Forelimb muscle (tissue), 1 donor: Measurements from ENCODE around the gene SLC9A1. TPM values are rescaled to one million over a fixed set of nuclear protein-coding genes. Genes with fewer than 3 reads are reported as not detected.
A peak's percentile ranks its signal among the peaks of the same experiment; 100 is the strongest.

Experiments used
- DNase-seq: peaks from one replicate; pipeline ENCODE4 v3.0.0-alpha.2; 2013; ENCODE audit warnings: low read depth
- polyA plus RNA-seq: library from polyadenylated mRNA; unstranded; fragments of 120-200 nt; gene quantifications from one replicate; pipeline ENCODE4 v1.2.1, GENCODE V29; 2013; ENCODE audit not compliant: insufficient read length

Gene SLC9A1
- polyA plus RNA-seq, 1 donor = 14.4 TPM

DNA sequence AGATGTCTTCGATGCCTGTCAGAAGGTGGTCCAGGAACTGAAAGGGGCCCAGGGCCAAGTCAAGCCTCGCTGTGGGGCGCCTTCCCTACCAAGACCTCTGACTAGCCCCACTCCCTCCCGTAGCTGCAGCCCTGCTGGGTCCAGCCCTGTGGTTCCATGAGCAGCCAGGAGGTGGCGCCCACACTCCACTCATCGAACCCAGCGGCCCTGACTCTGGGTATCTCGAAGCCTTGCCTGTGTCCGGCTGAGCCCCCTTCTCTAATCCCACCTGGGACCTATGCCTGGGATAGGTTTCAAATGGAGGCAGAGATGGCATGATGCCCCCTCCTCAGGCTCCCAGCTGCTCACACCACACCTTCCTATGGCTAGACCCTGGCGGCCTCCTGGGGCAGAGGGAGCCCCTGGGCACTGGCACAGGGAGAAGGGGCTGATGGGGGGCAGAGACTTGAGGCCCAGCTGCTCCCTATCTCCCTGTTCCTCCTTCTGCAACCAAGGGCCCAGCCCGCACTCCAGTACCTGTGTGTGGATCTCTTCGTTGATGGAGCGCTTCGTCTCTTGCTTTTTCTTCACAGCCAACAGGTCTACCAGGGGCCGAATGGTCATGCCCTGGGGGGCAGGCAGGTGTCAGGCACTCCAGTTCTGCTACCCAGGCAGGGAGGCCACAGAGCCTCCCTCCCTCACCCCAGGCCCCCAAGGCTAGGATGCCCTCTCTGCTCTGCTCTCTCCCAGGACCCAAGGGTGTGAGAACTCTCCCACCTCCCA is 52.0 kb downstream of the SLC9A1 start:
- no peak for DNase-seq

DNA sequence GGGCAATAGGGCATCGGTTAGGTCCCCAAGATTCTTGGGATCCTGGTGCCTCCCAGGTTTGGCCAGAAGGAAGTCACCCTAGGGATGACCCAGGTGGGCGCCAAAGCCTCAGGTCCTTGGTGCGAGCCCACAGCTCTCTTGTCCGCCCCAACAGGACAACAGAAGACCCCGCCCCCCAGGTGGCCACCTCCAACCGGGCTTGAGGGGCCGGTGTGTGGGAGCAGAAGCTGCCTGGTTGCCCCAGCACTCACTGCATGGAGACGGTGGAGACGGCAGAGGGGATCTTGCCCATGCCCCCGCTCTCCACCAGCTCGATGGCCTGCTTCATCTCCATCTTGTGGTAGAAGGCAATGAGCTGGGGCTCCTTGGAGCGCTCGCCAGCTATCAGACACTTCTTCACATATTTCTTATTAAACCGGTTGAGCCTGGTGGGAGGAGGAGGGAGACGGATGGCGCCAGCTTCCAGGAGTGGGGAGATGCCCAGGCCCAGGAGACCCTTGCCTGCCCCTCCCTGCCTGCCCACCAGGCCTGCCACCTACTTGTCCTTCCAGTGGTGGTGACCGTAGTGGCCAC is 52.7 kb downstream of the SLC9A1 start:
- no peak for DNase-seq

DNA sequence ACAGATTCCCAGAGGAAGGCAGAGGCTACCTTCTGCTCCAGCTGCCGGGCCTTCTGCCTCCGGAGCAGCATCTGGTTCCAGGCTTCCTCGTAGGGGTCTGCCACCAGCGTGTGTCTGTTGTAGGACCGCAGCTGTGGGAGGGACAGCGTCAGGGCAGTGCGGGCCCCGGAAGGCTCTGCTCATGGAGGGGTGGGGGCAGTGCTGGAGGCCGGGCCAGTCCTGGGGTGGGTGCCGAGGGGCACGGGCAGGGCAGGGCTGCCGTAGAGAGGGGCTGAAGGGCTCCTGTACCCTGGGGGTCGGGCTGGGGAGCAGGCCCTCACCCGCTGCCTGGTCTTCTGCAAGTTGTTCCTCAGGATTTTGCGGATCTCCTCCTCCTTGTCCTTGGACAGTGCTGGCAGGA is 53.2 kb downstream of the SLC9A1 start:
- no peak for DNase-seq

DNA sequence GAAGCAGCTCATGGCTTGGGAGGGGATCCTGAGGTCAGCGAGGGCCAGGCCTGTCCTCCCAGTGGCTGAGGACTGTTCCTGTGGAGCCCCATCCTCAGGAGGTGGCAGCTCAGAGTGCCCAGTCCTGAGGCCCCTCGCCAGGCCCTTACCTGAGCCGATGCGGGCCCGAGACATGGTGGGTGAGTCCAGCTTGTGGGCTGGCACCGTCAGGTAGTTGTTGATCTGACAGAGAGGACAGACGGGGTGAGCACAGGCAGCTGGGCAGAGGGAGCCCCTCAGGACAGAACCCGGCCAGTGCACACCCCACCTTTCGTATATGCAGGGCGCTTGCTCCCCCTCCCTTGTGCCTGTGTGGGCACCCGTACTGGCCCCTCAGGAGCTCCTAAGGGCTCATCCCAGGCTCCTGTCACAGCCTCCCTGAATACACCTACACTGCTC is 53.9 kb downstream of the SLC9A1 start:
- DNase-seq = no peak

DNA sequence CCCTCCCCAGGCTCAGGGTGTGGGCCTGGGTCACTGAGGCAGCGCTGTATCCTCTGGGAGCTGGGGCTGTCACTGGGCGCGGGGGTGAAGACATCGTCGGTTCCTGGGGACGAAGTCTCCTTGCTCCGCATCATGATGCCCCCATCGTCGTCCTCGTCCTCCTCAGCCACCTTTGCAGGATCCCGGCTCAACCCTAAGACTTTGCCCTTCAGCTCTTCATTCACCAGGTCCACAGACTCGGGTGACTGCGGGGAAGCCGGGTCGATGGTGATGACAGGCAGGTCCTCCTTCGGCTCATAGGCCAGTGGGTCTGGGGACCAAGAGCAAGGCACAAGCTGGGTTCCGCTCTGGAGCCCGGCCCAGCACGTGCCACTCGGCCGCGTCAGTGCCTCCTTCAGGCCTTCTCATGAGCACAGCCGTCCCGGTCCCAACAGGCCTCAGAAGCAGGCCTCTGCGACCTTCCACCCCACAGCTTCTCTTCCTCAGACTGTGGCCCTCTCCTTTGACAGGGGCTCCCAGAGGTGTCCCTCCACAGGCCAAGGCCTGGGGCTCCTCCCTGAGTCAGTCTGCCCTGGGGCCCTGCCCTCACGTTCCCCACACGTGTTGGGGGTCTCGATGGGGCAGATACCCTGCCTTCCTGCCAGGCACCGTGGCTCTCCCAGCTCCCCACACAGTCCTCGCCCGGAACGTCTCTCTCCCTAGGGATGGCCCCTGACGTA is 54.4 kb downstream of the SLC9A1 start:
- DNase-seq = no peak

DNA sequence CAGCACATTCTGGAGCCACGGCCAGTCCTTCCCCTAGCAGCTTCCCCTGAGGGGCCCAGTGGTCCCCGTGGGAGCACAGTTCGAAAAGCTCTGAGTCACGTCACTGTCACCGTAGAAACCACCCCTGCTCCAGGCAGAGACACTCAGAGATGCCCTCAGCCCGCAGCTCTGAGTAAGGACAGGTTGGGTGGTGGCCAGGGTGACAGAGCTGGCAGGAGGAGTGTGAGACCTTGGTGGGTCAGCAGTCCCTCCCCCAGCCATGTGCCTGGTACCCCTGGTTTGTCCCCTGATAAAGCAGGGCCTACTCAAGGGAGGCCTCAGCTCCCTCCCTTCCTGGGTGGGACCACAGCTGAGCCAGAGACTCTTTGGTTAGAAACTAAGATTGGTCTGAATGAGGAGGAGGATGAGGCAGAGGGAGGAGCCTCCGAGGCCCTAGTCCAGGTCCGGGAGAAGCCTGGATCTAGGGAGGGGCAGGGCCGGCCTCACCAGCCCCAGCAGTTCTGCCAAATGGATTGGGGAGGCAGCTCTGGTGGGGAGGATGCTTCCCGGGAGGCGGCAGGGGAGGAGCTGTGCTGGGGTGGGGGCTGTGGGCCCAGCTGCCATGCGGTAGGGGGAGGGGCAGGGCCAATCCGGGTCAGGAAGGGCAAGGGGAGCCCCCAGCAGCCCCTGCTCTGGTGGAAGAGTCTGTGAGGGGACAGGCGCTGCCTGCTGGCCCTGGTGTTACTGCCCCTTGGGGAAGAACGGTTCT is 55.2 kb downstream of the SLC9A1 start:
- DNase-seq = no peak

DNA sequence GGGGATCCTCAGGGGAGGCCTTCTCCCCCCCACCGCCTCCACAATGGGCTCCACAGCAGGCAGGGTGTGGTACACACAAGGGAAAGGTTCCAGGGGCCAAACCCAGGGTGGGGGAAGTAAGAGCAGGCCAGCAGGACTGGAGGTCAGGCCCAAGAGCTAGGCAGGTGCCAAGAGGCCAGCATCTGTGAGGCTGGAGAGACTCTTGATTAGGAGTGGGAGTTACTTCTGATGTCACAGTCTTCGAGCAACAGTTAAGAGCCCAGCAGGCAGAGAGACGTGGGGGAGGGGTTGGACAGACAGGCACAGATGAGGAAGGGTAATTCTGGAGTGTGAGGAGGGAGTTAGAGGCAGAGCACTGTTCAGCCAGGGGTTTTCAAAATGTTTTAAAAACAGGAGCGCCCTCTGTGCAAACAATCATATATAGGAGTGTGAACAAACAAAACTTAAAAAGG is 55.8 kb downstream of the SLC9A1 start:
- peak; percentile 49 for DNase-seq

DNA sequence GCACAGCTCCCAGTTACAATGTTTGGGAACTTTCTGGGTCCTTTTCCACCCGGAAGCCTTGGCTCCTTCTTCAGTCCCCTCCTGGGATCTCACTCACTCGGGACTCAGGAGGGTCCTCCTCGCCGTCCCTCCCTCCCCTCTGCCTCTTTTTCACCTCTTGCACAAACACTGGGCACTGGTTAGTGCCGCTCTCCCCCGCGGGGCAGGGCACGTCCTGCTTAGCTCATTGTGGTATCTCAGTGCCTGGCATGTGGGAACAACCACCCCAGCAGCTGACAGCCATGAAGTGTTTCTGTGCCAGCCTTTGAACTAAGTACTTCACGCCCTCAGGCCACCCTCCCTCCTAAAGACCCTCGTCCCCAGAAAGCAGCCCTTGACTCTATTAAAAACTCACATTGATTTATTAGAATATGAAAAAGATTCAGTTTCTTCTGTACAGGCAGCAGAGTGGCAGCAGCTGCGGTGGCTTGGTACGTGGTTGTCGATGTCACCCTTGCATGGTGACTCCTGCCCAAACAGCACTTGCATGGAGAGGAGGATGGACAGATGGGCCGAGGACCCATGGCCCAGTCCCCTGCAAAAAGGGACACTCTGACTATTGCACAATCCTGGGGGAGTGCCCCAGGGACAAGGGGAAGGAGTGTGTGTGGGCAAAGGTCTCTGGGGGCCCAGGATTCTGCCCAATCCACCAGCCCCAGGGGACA is 56.3 kb downstream of the SLC9A1 start:
- no peak for DNase-seq

DNA sequence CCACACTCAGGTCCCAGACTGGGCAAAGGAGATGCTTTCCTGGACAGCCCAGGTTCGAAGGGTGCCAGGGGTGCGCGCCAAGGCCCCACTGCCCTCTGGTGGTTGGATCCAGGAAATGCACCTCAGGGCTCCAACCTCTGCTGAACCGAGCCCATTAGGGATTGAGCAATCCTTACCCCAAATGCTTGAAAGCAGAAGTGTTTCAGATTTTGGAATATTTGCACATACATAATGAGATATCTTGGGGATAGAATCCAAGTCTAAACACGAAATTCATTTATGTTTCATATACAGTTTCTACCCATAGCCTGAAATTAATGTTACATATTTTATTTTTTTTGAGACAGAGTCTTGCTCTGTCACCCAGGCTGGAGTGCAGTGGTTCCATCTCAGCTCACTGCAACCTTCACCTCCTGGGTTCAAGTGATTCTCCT is 57.4 kb downstream of the SLC9A1 start:
- DNase-seq = peak; percentile 28

DNA sequence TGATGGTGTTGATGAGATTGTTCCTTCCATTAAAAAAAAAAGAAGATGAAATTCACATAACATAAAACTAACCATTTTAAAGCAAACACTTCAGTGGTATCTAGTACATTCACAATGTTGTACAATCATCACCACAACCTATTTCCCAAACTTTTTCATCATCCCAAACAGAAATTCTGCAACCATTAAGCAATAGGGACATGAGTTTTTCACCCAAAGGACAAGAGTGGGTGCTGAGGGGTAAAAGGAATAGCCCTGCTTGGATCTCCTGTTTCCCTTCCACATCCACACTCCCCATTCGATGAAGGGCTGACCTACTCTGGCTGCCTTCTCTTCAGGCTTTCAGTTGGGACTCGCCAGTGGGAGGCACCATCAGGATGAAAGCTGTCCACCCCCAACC is 59.3 kb downstream of the SLC9A1 start:
- no peak for DNase-seq

DNA sequence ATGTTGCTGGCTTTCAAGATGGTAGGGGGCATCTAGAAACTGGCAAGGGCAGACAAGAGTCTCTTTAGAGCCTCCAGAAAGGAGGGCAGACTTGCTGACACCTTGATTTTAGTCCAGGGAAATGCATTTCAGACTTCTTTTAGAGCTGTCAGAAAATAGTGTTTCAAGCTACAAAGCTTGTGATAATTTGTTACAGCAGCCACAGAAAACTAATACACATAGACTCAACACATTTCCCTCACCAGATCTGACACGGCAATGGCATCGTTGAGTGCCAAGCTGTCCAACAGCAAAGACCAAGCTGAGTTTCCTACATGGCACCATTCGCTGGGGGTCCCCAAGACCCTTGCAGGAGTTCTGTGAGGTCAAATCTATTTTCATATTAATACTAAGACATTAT is 62.0 kb downstream of the SLC9A1 start:
- no peak for DNase-seq

DNA sequence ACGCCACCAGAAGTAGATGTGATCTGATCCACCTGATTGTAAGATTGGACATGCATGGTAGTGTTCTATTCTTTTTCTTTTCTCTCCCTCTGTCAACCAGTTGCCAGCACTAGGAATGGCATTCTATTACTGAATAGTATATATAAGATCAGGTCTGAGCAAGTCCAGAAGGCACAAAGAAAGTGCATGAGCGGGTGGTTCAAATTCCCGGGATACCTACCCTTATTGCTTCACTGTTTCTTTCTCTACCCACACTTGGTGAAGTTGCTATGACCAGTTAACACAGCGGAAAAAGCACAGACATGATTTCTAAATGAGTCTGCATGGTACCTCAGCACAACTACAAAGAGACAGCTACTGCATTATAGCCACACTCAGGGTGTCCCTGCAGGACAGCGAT is 64.0 kb downstream of the SLC9A1 start:
- no peak for DNase-seq

DNA sequence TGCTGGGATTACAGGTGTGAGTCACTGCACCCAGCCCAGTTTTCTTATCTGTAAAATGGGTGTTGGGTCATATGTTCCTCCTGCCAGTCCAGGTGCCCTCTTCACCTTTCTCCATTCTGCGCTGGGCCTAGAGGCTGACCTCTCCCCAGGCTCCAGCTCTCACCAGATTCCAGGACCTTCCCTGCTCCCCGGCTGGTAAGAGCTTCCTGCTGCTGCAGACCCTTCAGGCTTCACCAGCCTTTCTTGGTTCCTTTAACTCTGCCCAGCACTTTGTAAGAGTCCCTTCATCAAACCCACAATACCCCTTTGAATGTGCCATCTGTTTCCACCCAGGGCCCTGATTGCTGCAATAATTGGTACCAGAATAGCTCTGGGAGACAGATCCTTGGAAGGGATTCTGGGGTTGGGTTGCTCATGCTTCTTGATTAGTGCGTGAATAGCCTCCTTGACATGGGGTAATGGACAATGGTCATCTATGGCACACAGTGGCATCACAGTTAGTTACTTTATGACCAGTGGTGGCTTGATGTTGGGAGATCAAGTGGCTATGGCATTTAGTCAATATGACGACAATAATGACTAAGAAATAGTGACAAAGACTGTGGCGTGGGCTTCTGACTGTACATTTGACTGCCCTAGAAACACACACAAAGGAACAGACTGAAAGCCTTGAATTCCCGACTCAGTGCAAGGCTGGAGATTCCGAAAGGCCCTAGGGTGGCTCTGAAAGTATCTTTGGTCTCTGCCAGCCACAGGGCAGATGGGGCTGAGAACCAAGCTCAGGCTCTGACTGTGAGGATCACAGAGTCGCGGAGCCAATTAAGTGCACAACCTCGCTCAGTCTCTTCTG is 67.3 kb downstream of the SLC9A1 start:
- no peak for DNase-seq

DNA sequence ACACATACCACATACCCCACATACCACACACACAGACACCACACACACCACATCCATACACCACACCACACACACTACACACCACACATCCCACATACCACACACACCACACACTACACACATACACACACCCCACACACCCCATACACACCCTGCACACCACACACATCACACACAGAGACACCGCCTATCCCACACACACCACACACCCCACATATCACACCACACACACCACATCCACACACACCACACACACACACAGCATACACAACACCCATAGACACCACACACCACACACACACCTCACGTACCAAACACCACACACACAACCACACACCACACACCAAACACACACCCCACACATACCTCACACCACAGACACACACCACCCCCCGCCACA is 68.3 kb downstream of the SLC9A1 start:
- no peak for DNase-seq

DNA sequence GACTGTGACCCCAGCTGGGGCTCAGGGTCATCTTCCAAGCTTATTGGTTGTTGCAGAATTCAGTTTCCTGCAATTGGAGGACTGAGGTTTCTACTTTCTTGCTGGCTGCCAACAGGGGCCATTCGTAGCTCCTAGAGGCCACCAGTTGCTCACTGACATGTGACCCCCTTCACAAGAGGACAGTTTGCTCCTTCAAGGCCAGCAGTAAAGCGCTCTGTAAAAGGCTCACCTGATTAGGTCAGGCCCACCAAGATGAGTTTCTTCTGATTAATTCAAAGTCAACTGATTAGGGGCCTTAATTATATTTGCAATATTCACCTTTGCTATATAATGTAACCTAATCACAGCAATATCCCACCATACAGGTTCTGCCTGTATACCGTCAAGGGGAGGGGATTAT is 68.9 kb downstream of the SLC9A1 start:
- no peak for DNase-seq

DNA sequence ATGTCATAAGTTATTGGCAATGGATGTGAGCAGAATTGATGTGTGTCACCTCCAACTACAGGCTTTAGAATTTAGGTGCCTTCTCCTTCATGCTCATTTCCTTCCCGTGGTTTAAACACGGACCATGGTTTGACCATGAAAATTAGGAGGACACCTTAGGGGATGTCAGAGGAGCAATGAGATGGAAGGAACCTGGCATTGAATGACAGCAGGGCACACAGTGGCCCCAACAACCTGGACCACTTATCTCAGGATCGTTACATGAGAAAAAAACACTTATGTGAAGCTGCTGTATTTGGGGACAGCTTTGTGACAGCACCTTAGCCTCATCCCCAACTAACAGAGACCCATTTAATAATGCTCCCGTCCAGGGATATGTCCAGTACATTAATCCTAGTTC is 70.8 kb downstream of the SLC9A1 start:
- no peak for DNase-seq

DNA sequence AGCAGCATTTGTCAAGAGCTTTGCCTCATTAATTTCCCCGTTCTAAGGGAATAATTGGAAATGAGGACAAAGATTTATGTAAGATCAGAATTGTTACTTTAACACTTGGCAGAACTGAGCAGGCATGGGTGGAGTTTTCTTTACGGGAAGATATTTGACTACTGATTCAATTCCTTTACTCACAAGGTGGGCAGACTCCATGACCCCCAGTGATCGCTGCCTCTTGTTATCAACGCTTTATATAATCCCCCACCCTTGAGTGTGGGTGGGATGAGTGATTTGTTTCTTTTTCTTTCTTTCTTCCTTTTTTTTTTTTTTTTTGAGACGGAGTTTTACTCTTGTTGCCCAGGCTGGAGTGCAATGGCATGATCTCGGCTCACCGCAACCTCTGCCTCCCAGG is 77.0 kb downstream of the SLC9A1 start:
- no peak for DNase-seq

DNA sequence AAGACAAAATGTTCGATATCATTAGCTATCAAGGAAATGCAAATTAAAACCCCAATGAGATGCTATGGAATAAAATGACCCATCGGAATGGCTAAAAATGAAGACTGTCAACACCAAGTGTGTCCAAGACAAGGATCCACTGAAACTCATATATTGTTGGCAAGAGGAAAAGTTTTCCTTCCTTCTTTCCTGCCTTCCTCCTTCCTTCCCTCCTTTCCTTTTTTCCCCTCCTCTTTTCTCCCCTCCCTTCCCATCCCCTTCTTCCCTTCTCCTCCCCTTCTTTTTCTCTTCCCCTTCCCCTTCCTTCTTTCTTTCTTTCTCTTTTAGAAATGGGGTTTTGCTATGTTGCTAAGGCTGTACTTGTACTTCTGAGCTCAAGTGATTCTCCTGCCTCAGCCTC is 78.1 kb downstream of the SLC9A1 start:
- no peak for DNase-seq

DNA sequence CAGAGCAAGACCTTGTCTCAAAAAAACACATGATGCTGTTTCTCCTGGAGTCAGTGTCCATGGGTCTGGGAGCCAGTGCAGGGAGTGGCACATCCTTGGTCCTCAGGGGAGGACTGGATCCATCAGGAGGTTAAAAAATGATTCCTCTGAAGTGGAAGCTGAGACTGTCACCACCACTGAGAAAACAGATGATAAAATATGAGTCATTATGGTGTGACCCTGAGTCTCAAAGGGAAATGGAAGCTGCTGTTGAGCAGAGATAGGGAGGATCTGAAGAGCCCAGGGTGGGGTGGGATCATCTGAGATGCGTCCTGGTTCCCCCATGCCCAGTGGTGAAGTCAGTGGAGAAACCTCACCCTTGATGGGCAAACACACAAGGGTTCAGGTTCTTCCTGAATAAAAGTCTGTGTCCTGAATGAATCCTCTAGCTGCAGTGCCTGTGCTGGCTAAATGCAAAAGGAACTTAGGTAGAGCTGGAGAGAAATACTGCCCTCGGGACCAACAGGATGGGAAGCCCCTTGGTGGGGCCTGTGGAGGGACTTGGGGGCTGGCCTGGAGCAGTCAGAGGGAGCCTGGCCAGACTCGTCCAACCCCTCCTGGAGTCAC is 80.6 kb downstream of the SLC9A1 start:
- no peak for DNase-seq

DNA sequence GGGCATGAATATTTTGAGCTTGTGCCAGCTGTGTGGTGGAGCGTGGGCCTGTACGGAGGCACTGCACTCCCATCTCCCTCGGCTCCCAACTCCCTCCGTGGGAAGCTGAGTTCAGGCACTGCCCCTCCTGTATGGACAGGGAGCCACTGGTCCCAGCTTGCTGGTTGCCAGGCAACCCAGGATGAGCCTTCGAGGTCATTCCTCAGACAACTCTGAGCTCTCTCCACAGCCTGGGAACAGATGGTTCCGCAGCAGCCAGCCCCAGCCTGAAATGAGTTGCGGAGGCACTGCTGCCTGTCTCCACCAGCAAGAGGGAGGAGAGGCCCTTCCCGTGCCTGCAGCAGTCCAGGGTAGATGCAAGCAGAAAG is 83.9 kb downstream of the SLC9A1 start:
- no peak for DNase-seq
